ENCODE results near the gene YEATS4. TPM values are rescaled to one million over a fixed set of nuclear protein-coding genes. Genes with fewer than 3 reads are reported as not detected.

Gene YEATS4
- total RNA-seq, 1 donor from 2014 or later, result 11.4 TPM

DNA sequence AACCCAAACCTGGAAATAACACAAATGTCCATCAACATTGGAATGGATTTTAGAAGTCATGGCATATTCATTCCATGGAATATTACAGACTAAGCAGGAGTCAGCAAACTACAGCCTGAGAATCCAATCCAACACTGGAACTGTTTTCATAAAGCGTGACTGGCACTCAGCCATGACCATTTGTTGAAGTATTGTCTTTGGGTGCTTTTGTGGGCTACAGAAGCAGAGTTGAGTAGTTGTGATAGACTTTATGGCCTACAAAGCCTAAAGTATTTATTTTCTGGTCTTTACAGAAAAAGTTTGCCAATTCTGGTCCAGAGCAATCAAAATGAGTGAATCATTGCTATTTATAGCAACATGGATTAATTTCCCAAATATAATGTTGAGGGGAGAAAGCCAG lies 76.1 kb downstream of the YEATS4 start:
- H3K9me3 ChIP-seq, result no peaks in the 10 kb centered on the region
- no peak overlapping the region for H3K4me3 ChIP-seq
- H3K4me1 ChIP-seq, result no peaks in the 10 kb centered on the region
- H3K27ac ChIP-seq, result no peak overlapping the region
- no peak for ATAC-seq
- no peaks in the 10 kb centered on the region for H3K36me3 ChIP-seq
- no peak for DNase-seq
- TF ChIP-seq, protein P1, sequence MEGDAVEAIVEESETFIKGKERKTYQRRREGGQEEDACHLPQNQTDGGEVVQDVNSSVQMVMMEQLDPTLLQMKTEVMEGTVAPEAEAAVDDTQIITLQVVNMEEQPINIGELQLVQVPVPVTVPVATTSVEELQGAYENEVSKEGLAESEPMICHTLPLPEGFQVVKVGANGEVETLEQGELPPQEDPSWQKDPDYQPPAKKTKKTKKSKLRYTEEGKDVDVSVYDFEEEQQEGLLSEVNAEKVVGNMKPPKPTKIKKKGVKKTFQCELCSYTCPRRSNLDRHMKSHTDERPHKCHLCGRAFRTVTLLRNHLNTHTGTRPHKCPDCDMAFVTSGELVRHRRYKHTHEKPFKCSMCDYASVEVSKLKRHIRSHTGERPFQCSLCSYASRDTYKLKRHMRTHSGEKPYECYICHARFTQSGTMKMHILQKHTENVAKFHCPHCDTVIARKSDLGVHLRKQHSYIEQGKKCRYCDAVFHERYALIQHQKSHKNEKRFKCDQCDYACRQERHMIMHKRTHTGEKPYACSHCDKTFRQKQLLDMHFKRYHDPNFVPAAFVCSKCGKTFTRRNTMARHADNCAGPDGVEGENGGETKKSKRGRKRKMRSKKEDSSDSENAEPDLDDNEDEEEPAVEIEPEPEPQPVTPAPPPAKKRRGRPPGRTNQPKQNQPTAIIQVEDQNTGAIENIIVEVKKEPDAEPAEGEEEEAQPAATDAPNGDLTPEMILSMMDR (IDR thresholded peaks at IDR 0.05), result no peak
- intact Hi-C loops (cut with DNase I), result no loop called here
- no peaks in the 10 kb centered on the region for H3K27me3 ChIP-seq (ENCODE audit: low read depth)

DNA sequence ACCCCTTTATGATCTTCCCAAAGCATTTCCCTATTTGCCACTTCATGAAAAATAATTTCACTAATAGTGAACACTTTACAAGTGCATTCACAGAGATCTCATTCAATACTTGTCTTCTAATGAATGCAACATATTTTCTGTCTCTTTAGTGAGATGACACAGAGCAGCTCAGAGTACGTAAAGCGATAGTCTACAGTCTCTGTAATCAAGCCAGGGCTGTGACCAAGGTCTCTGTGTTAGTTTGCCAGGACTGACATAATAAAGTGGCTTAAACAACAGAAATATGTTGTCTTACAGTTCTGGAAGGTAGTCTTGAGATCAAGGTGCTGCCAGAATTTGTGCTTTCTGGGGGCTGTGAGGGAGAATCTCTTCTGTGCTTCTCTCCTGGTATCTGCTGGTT lies 77.5 kb downstream of the YEATS4 start:
- Histone ChIP-seq H3K4me1 (no peaks in the 10 kb centered on the region), H3K9me3 (no peaks in the 10 kb centered on the region), H3K36me3 (no peaks in the 10 kb centered on the region), H3K27ac (no peak overlapping the region), H3K4me3 (no peak overlapping the region), H3K27me3 (ENCODE audit: low read depth) (no peaks in the 10 kb centered on the region)
- TF ChIP-seq, protein P1 (IDR thresholded peaks at IDR 0.05), result no peak
- intact Hi-C loops (cut with DNase I), result no loop called here
- ATAC-seq, result no peak
- DNase-seq, result no peak

DNA sequence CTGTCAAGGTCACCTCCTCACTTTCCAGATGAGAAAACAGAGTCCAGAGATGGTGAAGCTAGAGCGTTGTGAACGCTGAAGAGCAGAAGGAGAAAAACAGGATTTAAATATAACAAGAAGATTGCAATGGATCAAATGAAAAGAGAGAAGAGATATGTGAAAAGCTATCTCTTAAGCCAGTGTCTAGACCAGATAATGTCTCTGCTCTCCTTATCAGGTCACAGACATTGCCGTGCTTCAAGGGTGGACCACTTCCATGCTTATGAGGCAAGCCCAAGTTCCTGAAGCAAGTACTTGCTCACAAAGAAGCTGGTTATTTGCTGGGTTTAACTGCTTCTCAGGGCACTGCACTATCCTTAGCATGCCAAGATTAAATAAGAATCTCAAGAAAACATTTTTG lies 79.0 kb downstream of the YEATS4 start:
- TF ChIP-seq, protein P1 (IDR thresholded peaks at IDR 0.05), result no peak
- no peaks in the 10 kb centered on the region for H3K36me3 ChIP-seq
- H3K4me3 ChIP-seq, result no peak overlapping the region
- H3K9me3 ChIP-seq, result no peaks in the 10 kb centered on the region
- DNase-seq, result no peak
- ATAC-seq, result no peak
- H3K4me1 ChIP-seq, result no peaks in the 10 kb centered on the region
- H3K27ac ChIP-seq, result no peak overlapping the region
- H3K27me3 ChIP-seq (ENCODE audit: low read depth), result no peaks in the 10 kb centered on the region
- intact Hi-C loops (cut with DNase I), result no loop called here

DNA sequence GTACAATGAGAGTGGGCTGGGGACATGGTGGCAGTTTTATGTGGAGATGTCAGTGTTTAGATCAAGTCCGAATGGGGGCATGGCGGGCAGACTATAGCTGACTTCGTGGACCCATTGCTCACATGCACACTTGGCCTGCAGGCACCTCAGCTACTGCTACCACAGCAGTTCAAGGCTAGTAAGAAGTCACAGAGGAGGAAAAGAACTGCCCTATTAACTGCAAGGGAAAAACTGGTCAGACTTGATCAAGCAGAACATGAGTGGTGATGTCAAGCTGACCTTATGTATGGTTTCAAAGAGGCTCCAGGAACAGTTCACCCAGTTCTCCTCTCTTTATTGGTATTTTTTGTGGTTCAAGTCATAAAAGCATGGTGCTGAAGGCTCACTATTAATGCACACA lies 80.5 kb downstream of the YEATS4 start:
- DNase-seq, result no peak
- H3K27ac ChIP-seq, result no peak overlapping the region
- TF ChIP-seq, protein P1 (IDR thresholded peaks at IDR 0.05), result no peak
- intact Hi-C loops (cut with DNase I), result no loop called here
- H3K9me3 ChIP-seq, result no peaks in the 10 kb centered on the region
- no peaks in the 10 kb centered on the region for H3K27me3 ChIP-seq (ENCODE audit: low read depth)
- no peak for ATAC-seq
- H3K4me1 ChIP-seq, result no peaks in the 10 kb centered on the region
- H3K36me3 ChIP-seq, result no peaks in the 10 kb centered on the region
- H3K4me3 ChIP-seq, result no peak overlapping the region

Other genes with a start within 250 kb of the YEATS4 start
- gene CPSF6, start 120.2 kb upstream of the YEATS4 start, total RNA-seq, result 59.1 TPM
- 1,458 TPM for gene LYZ, start 11.4 kb upstream of the YEATS4 start, total RNA-seq
- 29.7 TPM for gene FRS2, start 110.6 kb downstream of the YEATS4 start, total RNA-seq
- 81.4 TPM for gene CCT2, start 225.7 kb downstream of the YEATS4 start, total RNA-seq